Peyer's patch (tissue), 4 donors: ENCODE results near the gene KIF26B. TPM values are rescaled to one million over a fixed set of nuclear protein-coding genes. Genes with fewer than 3 reads are reported as not detected.

Source experiments
- DNase-seq, 3 donors: peaks; one replicate each; pipeline ENCODE4 v3.0.0-alpha.2; 2017 to 2019
- H3K27ac ChIP-seq, 4 donors: fragments of 200-600 bp; sonication (generic); one replicate each; pipeline ENCODE4 v1.5.1; 2016 to 2019
- H3K27me3 ChIP-seq, 2 donors: fragments of 200-600 bp; sonication (generic); one replicate each; pipeline ENCODE4 v1.5.1; 2019
- H3K36me3 ChIP-seq, 3 donors: fragments of 200-600 bp; sonication (generic); one replicate each; pipeline ENCODE4 v1.5.1; 2016 to 2019
- H3K4me1 ChIP-seq, 4 donors: fragments of 200-600 bp; sonication (generic); one replicate each; pipeline ENCODE4 v1.5.1; 2016 to 2019
- H3K4me3 ChIP-seq, 4 donors: fragments of 200-600 bp; sonication (generic); 1 replicate in 3 of 4; 2 replicates in 1 of 4; pipeline ENCODE4 v1.5.1; 2016 to 2019; ENCODE audit warnings: mild to moderate bottlenecking in 1 of 4
- H3K9me3 ChIP-seq, 4 donors: fragments of 200-600 bp; sonication (generic); one replicate each; pipeline ENCODE4 v1.5.1; 2016 to 2019; ENCODE audit warnings: mild to moderate bottlenecking in 1 of 4
- POLR2A ChIP-seq, 2 donors: fragments of 450-650 bp; IDR thresholded peaks; one replicate each; pipeline ENCODE4 v1.5.1; 2017; ENCODE audit warnings: antibody characterized with exemption in 2 of 2, mild to moderate bottlenecking in 2 of 2, moderate library complexity in 2 of 2
- total RNA-seq, 4 donors: library from RNA; depleted of rRNA; stranded (reverse); fragments of >200 nt; gene quantifications; one replicate each; pipeline ENCODE4 v1.1.0, GENCODE V29; 2016
- TF ChIP-seq, protein P1 (sequence below), 6 experiments: fragments of 450-650 bp in 4 of 6; fragments of 200-600 bp in 2 of 6; sonication (generic) in 1 of 6; IDR thresholded peaks; one replicate each; pipeline ENCODE4 v1.5.1; 2017 to 2019; ENCODE audit warnings: antibody characterized with exemption in 6 of 6, mild to moderate bottlenecking in 3 of 6, moderate library complexity in 1 of 6

The KIF26B gene
- total RNA-seq, 4 donors from 2014 or later = 0.70 to 1.6 (median 1.1) TPM

GRCh38 chr1:245582026-245582425 lies 427.2 kb downstream of the KIF26B start:
- no peaks in the 10 kb centered on the region for H3K36me3 ChIP-seq
- no peak overlapping the region for H3K4me3 ChIP-seq
- H3K27me3 ChIP-seq = no peaks in the 10 kb centered on the region
- no peak for DNase-seq
- H3K27ac ChIP-seq = no peak overlapping the region
- no peaks in the 10 kb centered on the region for H3K4me1 ChIP-seq
- no peaks in the 10 kb centered on the region for H3K9me3 ChIP-seq
- TF ChIP-seq, protein P1, sequence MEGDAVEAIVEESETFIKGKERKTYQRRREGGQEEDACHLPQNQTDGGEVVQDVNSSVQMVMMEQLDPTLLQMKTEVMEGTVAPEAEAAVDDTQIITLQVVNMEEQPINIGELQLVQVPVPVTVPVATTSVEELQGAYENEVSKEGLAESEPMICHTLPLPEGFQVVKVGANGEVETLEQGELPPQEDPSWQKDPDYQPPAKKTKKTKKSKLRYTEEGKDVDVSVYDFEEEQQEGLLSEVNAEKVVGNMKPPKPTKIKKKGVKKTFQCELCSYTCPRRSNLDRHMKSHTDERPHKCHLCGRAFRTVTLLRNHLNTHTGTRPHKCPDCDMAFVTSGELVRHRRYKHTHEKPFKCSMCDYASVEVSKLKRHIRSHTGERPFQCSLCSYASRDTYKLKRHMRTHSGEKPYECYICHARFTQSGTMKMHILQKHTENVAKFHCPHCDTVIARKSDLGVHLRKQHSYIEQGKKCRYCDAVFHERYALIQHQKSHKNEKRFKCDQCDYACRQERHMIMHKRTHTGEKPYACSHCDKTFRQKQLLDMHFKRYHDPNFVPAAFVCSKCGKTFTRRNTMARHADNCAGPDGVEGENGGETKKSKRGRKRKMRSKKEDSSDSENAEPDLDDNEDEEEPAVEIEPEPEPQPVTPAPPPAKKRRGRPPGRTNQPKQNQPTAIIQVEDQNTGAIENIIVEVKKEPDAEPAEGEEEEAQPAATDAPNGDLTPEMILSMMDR (IDR thresholded peaks at IDR 0.05) = no peak
- TF ChIP-seq POLR2A (IDR thresholded peaks at IDR 0.05) = no peak

- Histone ChIP-seq H3K9me3 (no peaks in the 10 kb centered on the region), H3K27me3 (no peaks in the 10 kb centered on the region), H3K36me3 (no peaks in the 10 kb centered on the region), H3K27ac (no peak overlapping the region), H3K4me3 (no peak overlapping the region), H3K4me1 (no peaks in the 10 kb centered on the region)
- TF ChIP-seq POLR2A (IDR thresholded peaks at IDR 0.05) = no peak
- TF ChIP-seq, protein P1 (IDR thresholded peaks at IDR 0.05) = no peak
- no peak for DNase-seq
Measured at GRCh38 chr1:245583081-245583480, 428.3 kb downstream of the KIF26B start.

- DNase-seq = no peak
Measured at GRCh38 chr1:245583575-245584330, 429.0 kb downstream of the KIF26B start.

DNA sequence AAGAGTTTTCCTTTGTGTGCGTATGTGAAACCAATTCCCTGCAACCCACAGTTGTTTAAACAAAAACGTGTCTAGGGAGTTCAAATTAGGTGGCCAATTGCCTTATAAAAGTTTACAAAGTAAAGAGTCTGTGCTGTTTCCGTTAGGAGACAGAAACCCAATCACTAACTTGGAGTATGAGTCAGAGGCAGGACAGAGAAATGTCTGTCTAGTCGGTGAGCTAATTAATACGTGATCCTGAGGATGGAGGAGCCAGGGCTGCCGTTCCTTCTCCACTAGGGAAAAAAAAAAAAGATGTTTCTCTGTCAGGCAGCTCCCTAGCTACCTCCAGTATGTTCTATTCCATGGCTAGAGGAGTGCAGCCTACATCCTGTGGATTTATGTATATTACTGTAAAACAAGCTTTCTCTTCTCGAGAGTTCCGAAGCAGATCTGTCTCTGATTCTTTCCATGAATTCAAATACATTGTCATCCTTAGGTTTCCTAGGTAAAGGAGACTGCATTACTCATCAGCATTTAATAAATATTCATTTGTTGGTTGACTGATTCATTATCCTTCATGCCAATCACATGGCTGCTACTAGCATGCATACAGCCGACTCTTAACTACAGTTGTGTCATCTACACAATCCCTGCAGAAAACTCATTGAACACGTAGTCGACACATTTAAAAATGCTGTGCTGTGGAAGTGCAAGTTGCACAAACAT lies 430.6 kb downstream of the KIF26B start:
- TF ChIP-seq, protein P1 (IDR thresholded peaks at IDR 0.05) = no peak
- no peak for TF ChIP-seq POLR2A (IDR thresholded peaks at IDR 0.05)
- Histone ChIP-seq H3K4me3 (no peak overlapping the region), H3K27me3 (no peaks in the 10 kb centered on the region), H3K9me3 (no peaks in the 10 kb centered on the region), H3K36me3 (no peaks in the 10 kb centered on the region), H3K4me1 (no peaks in the 10 kb centered on the region), H3K27ac (no peak overlapping the region)
- no peak for DNase-seq

More at GRCh38 chr1:245583575-245584330, 429.0 kb downstream of the KIF26B start:
- no peaks in the 10 kb centered on the region for H3K27me3 ChIP-seq
- no peak overlapping the region for H3K27ac ChIP-seq
- TF ChIP-seq, protein P1 (IDR thresholded peaks at IDR 0.05) = no peak
- no peak for TF ChIP-seq POLR2A (IDR thresholded peaks at IDR 0.05)
- H3K4me3 ChIP-seq = no peak overlapping the region
- H3K4me1 ChIP-seq = no peaks in the 10 kb centered on the region
- no peaks in the 10 kb centered on the region for H3K36me3 ChIP-seq
- no peaks in the 10 kb centered on the region for H3K9me3 ChIP-seq

GRCh38 chr1:245587435-245588115 lies 432.8 kb downstream of the KIF26B start:
- Histone ChIP-seq H3K36me3 (no peaks in the 10 kb centered on the region), H3K4me3 (no peak overlapping the region), H3K4me1 (no peaks in the 10 kb centered on the region), H3K9me3 (no peaks in the 10 kb centered on the region), H3K27me3 (no peaks in the 10 kb centered on the region), H3K27ac (no peak overlapping the region)
- DNase-seq = no peak
- TF ChIP-seq, protein P1 (IDR thresholded peaks at IDR 0.05) = no peak
- no peak for TF ChIP-seq POLR2A (IDR thresholded peaks at IDR 0.05)
